Osteoblast (primary cell): ENCODE measurements around the gene CFAP157. TPM values are rescaled to one million over a fixed set of nuclear protein-coding genes. Genes with fewer than 3 reads are reported as not detected.

Source experiments
- DNase-seq: peaks from one replicate; pipeline ENCODE4 v3.0.0; 2011; ENCODE audit warnings: low spot score, mixed read lengths; ENCODE audit not compliant: insufficient read length; ENCODE audit errors: missing footprints
- H2AFZ ChIP-seq: 2 replicates; pipeline ENCODE4 v1.6.0; 2011; ENCODE audit warnings: mild to moderate bottlenecking, low read length
- H3K27ac ChIP-seq: 2 replicates; pipeline ENCODE4 v1.5.1; 2011; ENCODE audit warnings: mild to moderate bottlenecking, low read depth, low read length, moderate library complexity
- H3K27me3 ChIP-seq: 2 replicates; pipeline ENCODE4 v1.6.0; 2012; ENCODE audit warnings: mild to moderate bottlenecking, control low read depth, inconsistent platforms, low read length, moderate library complexity; ENCODE audit not compliant: insufficient read depth
- H3K36me3 ChIP-seq: 2 replicates; pipeline ENCODE4 v1.5.1; 2011; ENCODE audit warnings: mild to moderate bottlenecking, low read length, control low read depth, moderate library complexity; ENCODE audit not compliant: insufficient read depth
- H3K4me1 ChIP-seq: 2 replicates; pipeline ENCODE4 v1.5.1; 2011; ENCODE audit warnings: mild to moderate bottlenecking, low read length, control low read depth, moderate library complexity; ENCODE audit not compliant: insufficient read depth
- H3K4me2 ChIP-seq: 2 replicates; pipeline ENCODE4 v1.6.0; 2011; ENCODE audit warnings: mild to moderate bottlenecking, low read length; ENCODE audit not compliant: insufficient read depth
- H3K4me3 ChIP-seq: fragments of 200-600 bp; sonication (generic); 3 replicates; pipeline ENCODE4 v1.5.1; 2012; ENCODE audit warnings: mild to moderate bottlenecking, low read length, inconsistent platforms; ENCODE audit not compliant: insufficient read depth
- H3K79me2 ChIP-seq: 2 replicates; pipeline ENCODE4 v1.6.0; 2012; ENCODE audit warnings: mild to moderate bottlenecking, low read length, control low read depth, inconsistent platforms; ENCODE audit not compliant: insufficient read depth
- H3K9me3 ChIP-seq: 2 replicates; pipeline ENCODE4 v1.5.1; 2011; ENCODE audit warnings: low read depth, low read length, control low read depth
- H4K20me1 ChIP-seq: 2 replicates; pipeline ENCODE4 v1.6.0; 2012; ENCODE audit warnings: mild to moderate bottlenecking, low read length, control low read depth; ENCODE audit not compliant: insufficient read depth
- total RNA-seq: library from RNA; depleted of rRNA; stranded (reverse); fragments of >200 nt; gene quantifications from 2 replicates; pipeline ENCODE4 v1.2.3, GENCODE V29; 2012
- TF ChIP-seq, protein P1 (sequence below): IDR thresholded peaks from 2 replicates; pipeline ENCODE4 v1.5.1; 2011; ENCODE audit warnings: mild to moderate bottlenecking, low read depth, low read length, moderate library complexity; ENCODE audit errors: extremely low read depth

The CFAP157 gene
- total RNA-seq, 1 donor, result not detected

DNA sequence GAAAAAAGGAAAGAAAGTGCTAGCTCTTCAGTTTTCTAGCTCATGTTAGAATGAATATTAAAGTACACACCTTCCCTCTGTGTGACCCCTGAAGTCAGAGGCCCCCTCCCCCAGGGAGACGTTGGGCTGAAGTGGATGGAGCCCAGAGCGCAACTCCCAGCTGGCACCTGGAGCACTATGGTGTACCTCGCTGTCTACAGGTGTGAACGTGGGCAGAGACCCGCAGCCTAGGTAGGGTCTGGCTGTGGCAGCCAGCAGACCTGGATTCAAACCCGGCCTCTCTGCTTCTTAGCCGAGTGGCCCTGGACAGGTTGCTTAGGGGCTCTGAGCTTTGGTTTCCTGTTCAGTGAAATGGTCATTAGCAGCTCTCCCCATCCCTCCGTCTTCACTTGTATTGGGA, 22.0 kb downstream of the CFAP157 start:
- Histone ChIP-seq H2AFZ (no peak overlapping the region), H3K4me1 (peaks cover 8% of the 10 kb centered on the region), H3K27ac (no peak overlapping the region), H3K4me2 (no peak overlapping the region), H3K36me3 (peaks cover 6% of the 10 kb centered on the region), H3K4me3 (no peak overlapping the region), H3K9me3 (no peaks in the 10 kb centered on the region), H3K27me3 (no peaks in the 10 kb centered on the region), H3K79me2 (no peaks in the 10 kb centered on the region), H4K20me1 (no peaks in the 10 kb centered on the region)
- DNase-seq, result peak; percentile 73
- TF ChIP-seq, protein P1, sequence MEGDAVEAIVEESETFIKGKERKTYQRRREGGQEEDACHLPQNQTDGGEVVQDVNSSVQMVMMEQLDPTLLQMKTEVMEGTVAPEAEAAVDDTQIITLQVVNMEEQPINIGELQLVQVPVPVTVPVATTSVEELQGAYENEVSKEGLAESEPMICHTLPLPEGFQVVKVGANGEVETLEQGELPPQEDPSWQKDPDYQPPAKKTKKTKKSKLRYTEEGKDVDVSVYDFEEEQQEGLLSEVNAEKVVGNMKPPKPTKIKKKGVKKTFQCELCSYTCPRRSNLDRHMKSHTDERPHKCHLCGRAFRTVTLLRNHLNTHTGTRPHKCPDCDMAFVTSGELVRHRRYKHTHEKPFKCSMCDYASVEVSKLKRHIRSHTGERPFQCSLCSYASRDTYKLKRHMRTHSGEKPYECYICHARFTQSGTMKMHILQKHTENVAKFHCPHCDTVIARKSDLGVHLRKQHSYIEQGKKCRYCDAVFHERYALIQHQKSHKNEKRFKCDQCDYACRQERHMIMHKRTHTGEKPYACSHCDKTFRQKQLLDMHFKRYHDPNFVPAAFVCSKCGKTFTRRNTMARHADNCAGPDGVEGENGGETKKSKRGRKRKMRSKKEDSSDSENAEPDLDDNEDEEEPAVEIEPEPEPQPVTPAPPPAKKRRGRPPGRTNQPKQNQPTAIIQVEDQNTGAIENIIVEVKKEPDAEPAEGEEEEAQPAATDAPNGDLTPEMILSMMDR, result no peak

DNA sequence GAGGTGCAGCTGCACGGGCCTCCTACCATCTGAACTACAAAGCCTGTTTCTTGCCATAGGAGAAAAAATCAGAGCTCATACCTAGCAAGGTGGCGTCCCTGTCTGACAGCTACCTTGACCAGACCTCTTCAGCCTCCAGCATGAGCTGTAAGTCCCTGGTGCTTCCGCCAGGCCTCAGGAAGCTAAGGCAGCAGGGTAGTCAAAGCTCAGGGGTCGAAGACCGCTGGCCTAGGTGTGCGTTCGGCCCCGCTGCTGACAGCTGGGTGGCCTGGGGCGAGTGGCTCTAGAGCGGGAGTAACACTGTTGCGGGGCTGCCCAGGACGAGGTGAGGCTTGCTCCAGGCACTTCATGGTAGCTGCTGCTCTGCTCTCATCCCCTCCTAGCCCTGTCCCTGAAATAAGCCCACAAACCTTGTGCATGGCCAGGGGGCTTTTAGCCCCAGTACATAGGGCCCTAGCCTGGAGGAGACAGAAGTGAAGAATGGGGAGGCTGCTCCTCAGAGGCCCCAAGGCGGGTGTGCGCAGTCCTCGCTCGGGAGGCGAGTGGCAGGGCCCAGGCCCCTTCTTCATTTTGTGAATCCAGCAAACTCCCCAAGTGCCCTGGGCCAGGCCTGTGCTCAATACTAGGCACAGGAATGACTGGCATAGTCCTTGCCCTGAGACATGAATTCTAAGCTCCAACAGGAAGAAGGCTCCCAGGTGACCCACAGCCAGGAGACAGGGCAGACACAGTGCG, 22.9 kb downstream of the CFAP157 start:
- H3K36me3 ChIP-seq, result peaks cover 6% of the 10 kb centered on the region
- no peak overlapping the region for H2AFZ ChIP-seq
- H3K9me3 ChIP-seq, result no peaks in the 10 kb centered on the region
- TF ChIP-seq, protein P1, result no peak
- peaks cover 6% of the 10 kb centered on the region for H3K4me1 ChIP-seq
- H3K79me2 ChIP-seq, result peaks cover 4% of the 10 kb centered on the region
- H3K27me3 ChIP-seq, result no peaks in the 10 kb centered on the region
- no peak overlapping the region for H3K27ac ChIP-seq
- no peaks in the 10 kb centered on the region for H4K20me1 ChIP-seq
- no peak overlapping the region for H3K4me2 ChIP-seq
- H3K4me3 ChIP-seq, result no peak overlapping the region
- DNase-seq, result no peak

DNA sequence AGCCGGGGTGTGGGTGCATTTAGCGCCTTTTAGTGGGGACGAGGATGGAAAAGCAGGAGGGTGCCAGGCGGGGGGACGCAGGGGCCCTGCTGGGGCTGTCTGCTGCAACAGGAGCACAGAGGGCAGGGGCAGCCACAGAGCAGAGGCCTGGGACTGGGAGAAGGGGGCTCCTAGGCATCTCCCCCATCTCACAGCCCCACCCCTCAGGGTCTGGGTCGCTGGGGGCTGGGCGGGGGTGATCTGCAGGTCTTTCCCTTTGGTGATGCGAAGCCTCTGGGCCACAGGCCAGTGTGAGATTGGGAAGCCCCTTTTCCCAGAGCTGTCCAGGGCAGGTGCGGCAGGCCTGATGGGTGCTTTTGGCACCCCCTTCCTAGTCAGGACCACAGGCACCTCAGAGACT, 23.5 kb downstream of the CFAP157 start:
- no peak overlapping the region for H3K4me3 ChIP-seq
- H3K4me2 ChIP-seq, result no peak overlapping the region
- TF ChIP-seq, protein P1, result no peak
- no peaks in the 10 kb centered on the region for H4K20me1 ChIP-seq
- peaks cover 6% of the 10 kb centered on the region for H3K4me1 ChIP-seq
- H2AFZ ChIP-seq, result no peak overlapping the region
- no peaks in the 10 kb centered on the region for H3K27me3 ChIP-seq
- H3K79me2 ChIP-seq, result peaks cover 4% of the 10 kb centered on the region
- H3K27ac ChIP-seq, result no peak overlapping the region
- peaks cover 6% of the 10 kb centered on the region for H3K36me3 ChIP-seq
- no peak for DNase-seq
- H3K9me3 ChIP-seq, result no peaks in the 10 kb centered on the region

DNA sequence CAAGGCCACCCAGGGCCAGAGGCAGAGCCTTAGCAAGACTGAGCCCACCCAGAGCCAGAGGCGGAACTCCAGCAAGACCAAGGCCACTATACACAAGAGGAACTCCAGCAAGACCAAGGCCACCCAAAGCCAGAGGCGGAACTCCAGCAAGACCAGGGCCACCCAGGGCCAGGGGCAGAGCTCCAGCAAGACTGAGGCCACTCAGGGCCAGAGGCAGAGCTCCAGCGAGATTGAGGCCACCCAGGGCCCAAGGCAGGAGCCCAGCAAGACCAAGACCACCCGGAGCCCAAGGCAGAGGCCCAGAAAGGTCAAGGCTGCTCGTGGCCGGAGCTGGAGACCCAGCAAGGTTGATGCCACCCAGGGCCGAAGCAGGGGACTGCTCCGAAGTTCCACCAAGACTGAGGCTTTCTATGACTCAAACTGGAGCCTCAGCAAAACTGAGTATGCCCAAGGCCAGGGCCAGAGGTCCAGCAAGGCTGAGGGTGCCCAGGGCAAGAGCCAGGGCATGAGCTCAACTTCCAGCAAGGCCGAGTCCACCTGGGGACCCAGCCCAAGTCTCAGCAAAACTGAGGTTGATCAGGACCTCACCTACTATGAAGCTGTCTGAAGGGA, 24.1 kb downstream of the CFAP157 start:
- TF ChIP-seq, protein P1, result no peak
- Histone ChIP-seq H4K20me1 (no peaks in the 10 kb centered on the region), H3K79me2 (peaks cover 4% of the 10 kb centered on the region), H3K9me3 (no peaks in the 10 kb centered on the region), H3K4me2 (no peak overlapping the region), H3K4me1 (peaks cover 10% of the 10 kb centered on the region), H3K27ac (no peak overlapping the region), H2AFZ (no peak overlapping the region), H3K27me3 (no peaks in the 10 kb centered on the region), H3K4me3 (no peak overlapping the region), H3K36me3 (peaks cover 6% of the 10 kb centered on the region)
- DNase-seq, result no peak
